ENCODE data around the gene VCX2. TPM values are rescaled to one million over a fixed set of nuclear protein-coding genes. Genes with fewer than 3 reads are reported as not detected.
"Not testable (repeated sequence)": the region's sequence is repeated elsewhere in the genome, so short reads cannot be mapped to it uniquely, and the experiment has no call there.

Gene VCX2
- polyA plus RNA-seq (2011; rRNA removed), result not detected in 2 replicates
- polyA minus RNA-seq (2011; rRNA and poly(A)+ RNA removed), result not detected in 2 replicates

- DNase-seq (ENCODE audit: low read depth, low spot score); H3K9me3 ChIP-seq (ENCODE audit: control insufficient read depth, insufficient read depth, low read length); H3K27ac ChIP-seq (ENCODE audit: low read depth, low read length); H3K4me3 ChIP-seq (ENCODE audit: low read depth, low read length); POLR2A ChIA-PET; H3K27me3 ChIP-seq (ENCODE audit: control insufficient read depth, insufficient read depth, low read length); CTCF ChIA-PET: not testable (repeated sequence)
These were observed at the start of gene VCX2 for GRCh38 chrX:8171169-8171568. VCX2 (minus strand) TSS chrX:8171267; CDS start chrX:8170643, 624 bp downstream.

DNA sequence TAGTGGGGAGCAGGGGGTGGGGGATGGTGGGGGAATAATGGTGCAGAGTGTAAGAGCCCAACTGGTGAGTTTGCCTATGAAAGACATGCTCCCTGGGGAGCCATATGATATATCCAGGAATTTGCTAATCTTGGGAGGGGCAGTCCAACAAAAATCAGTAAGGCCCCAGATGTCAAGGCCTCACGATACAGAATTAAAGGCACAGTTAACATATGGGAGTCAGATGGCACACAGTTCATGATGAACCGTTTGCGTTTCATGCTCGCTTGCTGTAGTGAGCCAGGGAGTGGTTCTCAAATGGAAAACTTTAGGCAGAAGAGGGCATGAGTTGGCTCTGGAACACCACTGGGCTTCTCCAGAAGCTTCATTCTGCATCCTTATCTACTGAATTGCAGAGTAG lies 33.9 kb upstream of the VCX2 start:
- POLR2A ChIA-PET, result no interaction called here
- DNase-seq (ENCODE audit: low read depth, low spot score), result no peak
- Histone ChIP-seq H3K4me3 (ENCODE audit: low read depth, low read length) (no peak overlapping the region), H3K27me3 (ENCODE audit: control insufficient read depth, insufficient read depth, low read length) (no peaks in the 10 kb centered on the region), H3K9me3 (ENCODE audit: control insufficient read depth, insufficient read depth, low read length) (no peaks in the 10 kb centered on the region; the same call in 1 of the 2 replicates), H3K27ac (ENCODE audit: low read depth, low read length) (no peak overlapping the region)
- TF ChIP-seq CTCF (IDR thresholded peaks at IDR 0.05; ENCODE audit: low read depth, low read length), result no peak
- CTCF ChIA-PET, result no interaction called here

- TF ChIP-seq CTCF (IDR thresholded peaks at IDR 0.05; ENCODE audit: low read depth, low read length), result no peak
- no peaks in the 10 kb centered on the region; the same call in 1 of the 2 replicates for H3K9me3 ChIP-seq (ENCODE audit: control insufficient read depth, insufficient read depth, low read length)
- POLR2A ChIA-PET, result no interaction called here
These were observed 33.3 kb upstream of the VCX2 start for GRCh38 chrX:8204169-8204935.

GRCh38 chrX:8201896-8202331 lies 30.8 kb upstream of the VCX2 start:
- Histone ChIP-seq H3K27me3 (ENCODE audit: control insufficient read depth, insufficient read depth, low read length) (no peaks in the 10 kb centered on the region), H3K9me3 (ENCODE audit: control insufficient read depth, insufficient read depth, low read length) (no peaks in the 10 kb centered on the region; the same call in 1 of the 2 replicates), H3K4me3 (ENCODE audit: low read depth, low read length) (no peak overlapping the region), H3K27ac (ENCODE audit: low read depth, low read length) (no peak overlapping the region)
- DNase-seq (ENCODE audit: low read depth, low spot score), result no peak
- ChIA-PET CTCF (no interaction called here), POLR2A (no interaction called here)
- TF ChIP-seq CTCF (IDR thresholded peaks at IDR 0.05; ENCODE audit: low read depth, low read length), result no peak

More at GRCh38 chrX:8204169-8204935, 33.3 kb upstream of the VCX2 start:
- Histone ChIP-seq H3K27ac (ENCODE audit: low read depth, low read length) (no peak overlapping the region), H3K4me3 (ENCODE audit: low read depth, low read length) (no peak overlapping the region), H3K27me3 (ENCODE audit: control insufficient read depth, insufficient read depth, low read length) (no peaks in the 10 kb centered on the region)
- no peak for DNase-seq (ENCODE audit: low read depth, low spot score)
- CTCF ChIA-PET, result no interaction called here

- H3K27ac ChIP-seq (ENCODE audit: low read depth, low read length), result no peak overlapping the region
- ChIA-PET CTCF (no interaction called here), POLR2A (no interaction called here)
- no peaks in the 10 kb centered on the region for H3K27me3 ChIP-seq (ENCODE audit: control insufficient read depth, insufficient read depth, low read length)
- H3K4me3 ChIP-seq (ENCODE audit: low read depth, low read length), result no peak overlapping the region
- no peak for TF ChIP-seq CTCF (IDR thresholded peaks at IDR 0.05; ENCODE audit: low read depth, low read length)
- H3K9me3 ChIP-seq (ENCODE audit: control insufficient read depth, insufficient read depth, low read length), result no peaks in the 10 kb centered on the region
- no peak for DNase-seq (ENCODE audit: low read depth, low spot score)
These were observed 25.7 kb upstream of the VCX2 start for GRCh38 chrX:8196776-8197175.

All from AG04450 (cell line).